ENCODE data around the gene ADARB2.

GRCh38 chr10:1762076-1762475 lies 24.8 kb upstream of the ADARB2 start:
- TF ChIP-seq, protein P1, sequence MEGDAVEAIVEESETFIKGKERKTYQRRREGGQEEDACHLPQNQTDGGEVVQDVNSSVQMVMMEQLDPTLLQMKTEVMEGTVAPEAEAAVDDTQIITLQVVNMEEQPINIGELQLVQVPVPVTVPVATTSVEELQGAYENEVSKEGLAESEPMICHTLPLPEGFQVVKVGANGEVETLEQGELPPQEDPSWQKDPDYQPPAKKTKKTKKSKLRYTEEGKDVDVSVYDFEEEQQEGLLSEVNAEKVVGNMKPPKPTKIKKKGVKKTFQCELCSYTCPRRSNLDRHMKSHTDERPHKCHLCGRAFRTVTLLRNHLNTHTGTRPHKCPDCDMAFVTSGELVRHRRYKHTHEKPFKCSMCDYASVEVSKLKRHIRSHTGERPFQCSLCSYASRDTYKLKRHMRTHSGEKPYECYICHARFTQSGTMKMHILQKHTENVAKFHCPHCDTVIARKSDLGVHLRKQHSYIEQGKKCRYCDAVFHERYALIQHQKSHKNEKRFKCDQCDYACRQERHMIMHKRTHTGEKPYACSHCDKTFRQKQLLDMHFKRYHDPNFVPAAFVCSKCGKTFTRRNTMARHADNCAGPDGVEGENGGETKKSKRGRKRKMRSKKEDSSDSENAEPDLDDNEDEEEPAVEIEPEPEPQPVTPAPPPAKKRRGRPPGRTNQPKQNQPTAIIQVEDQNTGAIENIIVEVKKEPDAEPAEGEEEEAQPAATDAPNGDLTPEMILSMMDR (IDR thresholded peaks at IDR 0.05): no peak
- TF ChIP-seq YY1 (IDR thresholded peaks at IDR 0.05; ENCODE audit: low read depth): no peak
- TF ChIP-seq SMC3 (IDR thresholded peaks at IDR 0.05; ENCODE audit: low read depth, low read length): no peak
- TF ChIP-seq PBX3 (IDR thresholded peaks at IDR 0.05): no peak
- no peak for TF ChIP-seq CHD2 (IDR thresholded peaks at IDR 0.05; ENCODE audit: low read length, partially characterized antibody)
- no peak for TF ChIP-seq TCF12 (IDR thresholded peaks at IDR 0.05)
- no peak for TF ChIP-seq EZH2phosphoT487 (IDR thresholded peaks at IDR 0.05; ENCODE audit: borderline replicate concordance, low read depth)
- TF ChIP-seq, protein P2, sequence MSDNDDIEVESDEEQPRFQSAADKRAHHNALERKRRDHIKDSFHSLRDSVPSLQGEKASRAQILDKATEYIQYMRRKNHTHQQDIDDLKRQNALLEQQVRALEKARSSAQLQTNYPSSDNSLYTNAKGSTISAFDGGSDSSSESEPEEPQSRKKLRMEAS (IDR thresholded peaks at IDR 0.05; ENCODE audit: low read depth): no peak
- TF ChIP-seq USF1 (IDR thresholded peaks at IDR 0.05; ENCODE audit: borderline replicate concordance, low read depth): no peak
- no peak for TF ChIP-seq SIN3A (IDR thresholded peaks at IDR 0.05; ENCODE audit: borderline replicate concordance, low read depth, low read length)
- no peak for TF ChIP-seq RFX5 (IDR thresholded peaks at IDR 0.05; ENCODE audit: low read length)
- no peak for TF ChIP-seq JUND (IDR thresholded peaks at IDR 0.05)
